GM12874 (cell line): ENCODE measurements around the gene LMF1.

Source experiments
- TF ChIP-seq, protein P1 (sequence below): IDR thresholded peaks from 2 replicates; pipeline ENCODE4 v1.5.1; 2011; ENCODE audit warnings: low read depth, mild to moderate bottlenecking, control low read depth, low read length, moderate library complexity; ENCODE audit not compliant: insufficient read depth

LMF1 gene

DNA sequence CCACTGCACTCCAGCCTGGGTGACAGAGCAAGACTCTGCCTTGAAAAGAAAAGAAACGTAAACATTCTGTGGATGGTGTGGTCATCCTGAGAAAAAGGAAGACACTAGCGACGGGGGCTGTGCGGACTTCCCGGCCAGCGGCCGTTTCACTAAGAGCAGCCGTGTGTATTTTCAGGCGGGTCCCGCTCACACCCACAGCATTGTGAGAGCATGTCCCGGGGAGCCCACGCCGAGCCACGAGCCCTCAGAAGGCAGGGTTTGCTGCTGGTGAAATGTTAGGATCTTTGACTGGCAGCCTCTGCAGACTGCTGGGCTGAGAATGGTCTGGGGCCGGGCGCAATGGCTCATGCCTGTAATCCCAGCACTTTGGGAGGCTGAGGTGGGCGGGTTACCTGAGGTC lies 40.3 kb downstream of the LMF1 start:
- TF ChIP-seq, protein P1, sequence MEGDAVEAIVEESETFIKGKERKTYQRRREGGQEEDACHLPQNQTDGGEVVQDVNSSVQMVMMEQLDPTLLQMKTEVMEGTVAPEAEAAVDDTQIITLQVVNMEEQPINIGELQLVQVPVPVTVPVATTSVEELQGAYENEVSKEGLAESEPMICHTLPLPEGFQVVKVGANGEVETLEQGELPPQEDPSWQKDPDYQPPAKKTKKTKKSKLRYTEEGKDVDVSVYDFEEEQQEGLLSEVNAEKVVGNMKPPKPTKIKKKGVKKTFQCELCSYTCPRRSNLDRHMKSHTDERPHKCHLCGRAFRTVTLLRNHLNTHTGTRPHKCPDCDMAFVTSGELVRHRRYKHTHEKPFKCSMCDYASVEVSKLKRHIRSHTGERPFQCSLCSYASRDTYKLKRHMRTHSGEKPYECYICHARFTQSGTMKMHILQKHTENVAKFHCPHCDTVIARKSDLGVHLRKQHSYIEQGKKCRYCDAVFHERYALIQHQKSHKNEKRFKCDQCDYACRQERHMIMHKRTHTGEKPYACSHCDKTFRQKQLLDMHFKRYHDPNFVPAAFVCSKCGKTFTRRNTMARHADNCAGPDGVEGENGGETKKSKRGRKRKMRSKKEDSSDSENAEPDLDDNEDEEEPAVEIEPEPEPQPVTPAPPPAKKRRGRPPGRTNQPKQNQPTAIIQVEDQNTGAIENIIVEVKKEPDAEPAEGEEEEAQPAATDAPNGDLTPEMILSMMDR: no peak

DNA sequence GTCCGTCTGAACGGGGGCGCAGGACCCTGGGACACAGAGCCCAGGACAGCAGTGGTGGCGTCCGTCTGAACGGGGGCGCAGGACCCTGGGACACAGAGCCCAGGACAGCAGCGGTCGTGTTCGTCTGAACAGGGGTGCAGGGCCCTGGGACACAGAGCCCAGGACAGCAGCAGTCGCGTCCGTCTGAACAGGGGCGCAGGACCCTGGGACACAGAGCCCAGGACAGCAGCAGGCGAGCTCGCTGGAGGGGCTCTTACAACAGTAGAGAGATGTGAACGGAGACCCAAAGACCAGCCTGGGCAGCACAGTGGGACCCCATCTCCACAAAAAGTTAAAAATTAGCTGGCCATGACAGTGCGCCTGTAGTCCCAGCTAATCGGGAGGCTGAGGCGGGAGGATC lies 40.7 kb downstream of the LMF1 start:
- TF ChIP-seq, protein P1: no peak

DNA sequence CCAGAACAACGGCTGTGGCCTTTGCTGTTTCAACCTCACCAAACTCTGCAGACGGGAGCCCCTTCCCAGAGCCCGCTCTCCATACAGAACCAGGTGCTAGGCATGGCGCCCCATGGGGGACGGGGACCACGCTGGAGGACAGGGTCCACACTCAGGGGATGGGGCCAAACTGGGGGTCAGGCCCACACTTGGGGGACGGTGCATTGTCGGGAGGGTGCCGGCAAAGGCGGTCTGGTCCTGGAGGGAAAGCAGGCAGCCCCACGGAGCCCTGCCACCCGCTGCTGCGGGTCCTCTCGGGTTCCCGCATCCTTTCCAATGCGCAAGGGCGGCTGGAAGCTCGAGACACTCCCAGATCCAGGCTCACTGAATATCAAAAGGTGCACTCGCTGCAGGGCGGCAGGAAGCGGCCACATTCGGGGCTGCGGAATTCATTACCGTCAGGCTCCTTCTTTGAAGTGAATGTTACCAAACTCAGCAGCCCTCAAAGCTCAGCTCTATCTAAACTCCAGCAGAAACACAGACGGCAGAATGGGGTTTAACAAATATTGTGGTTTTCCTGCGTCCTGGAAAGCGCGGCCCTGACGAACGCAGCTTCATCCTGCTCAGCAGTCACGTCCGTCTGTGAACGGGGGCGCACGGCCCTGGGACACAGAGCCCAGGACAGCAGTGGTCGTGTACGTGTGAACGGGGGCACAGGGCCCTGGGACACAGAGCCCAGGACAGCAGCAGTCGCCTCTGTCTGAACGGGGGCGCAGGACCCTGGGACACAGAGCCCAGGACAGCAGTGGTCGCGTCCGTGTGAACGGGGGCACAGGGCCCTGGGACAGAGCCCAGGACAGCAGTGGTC lies 41.3 kb downstream of the LMF1 start:
- TF ChIP-seq, protein P1: no peak

DNA sequence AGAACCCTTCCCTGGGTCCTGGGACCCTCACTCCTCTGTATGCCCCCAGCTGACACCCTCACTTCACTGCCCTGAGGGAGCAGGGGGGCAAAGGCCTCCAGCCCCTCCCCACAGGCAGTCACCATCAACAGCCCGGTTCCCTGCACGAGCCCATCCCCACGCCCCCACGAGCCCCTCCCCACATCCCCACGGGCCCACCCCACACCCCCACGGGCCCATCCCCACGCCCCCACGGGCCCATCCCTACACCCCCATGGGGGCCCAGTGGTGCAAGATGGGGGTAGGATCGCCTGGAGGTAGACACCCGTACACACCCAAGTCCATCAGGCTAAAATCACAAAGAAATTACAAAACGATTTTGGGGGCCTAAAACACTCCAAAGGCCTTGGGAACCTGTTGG lies 42.3 kb downstream of the LMF1 start:
- TF ChIP-seq, protein P1: no peak

DNA sequence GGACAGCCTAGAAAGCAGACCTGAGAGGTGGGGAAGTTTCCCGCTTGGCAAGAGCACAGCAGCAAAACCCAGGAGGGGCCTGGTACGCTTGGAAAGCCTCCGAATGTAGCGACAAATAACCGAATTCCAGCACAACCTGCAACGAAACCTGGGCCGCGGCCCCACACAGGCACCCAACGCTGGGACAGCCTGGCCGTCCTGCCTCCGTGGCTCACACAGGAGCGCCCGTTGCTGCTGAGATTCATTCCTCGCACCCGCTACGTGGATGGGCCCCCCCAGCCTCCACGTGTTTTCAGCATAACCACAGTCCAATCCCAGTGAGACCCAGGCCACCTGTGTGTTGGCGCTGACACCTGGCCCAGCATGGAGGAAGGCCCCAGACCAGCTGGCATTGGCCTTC lies 42.9 kb downstream of the LMF1 start:
- TF ChIP-seq, protein P1: no peak

DNA sequence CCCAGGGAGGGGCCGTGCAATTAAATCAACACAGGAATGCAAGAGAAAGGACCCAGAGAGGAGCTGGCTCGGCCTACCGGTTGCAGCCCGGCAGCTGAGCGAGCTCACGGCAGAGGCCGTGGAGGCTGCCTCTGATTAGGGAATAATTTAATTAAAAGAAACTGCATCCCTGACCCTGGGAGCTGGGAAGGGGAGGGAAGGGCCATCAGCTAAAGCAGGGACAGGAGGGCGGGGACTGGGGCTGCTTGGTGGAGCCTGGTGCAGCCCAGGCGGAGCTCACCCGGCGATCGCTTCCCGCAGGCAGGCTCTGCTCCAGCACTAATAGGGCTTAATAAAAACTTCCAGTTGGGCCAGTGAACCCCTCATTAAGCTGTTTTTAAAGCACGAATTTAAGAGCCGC lies 43.4 kb downstream of the LMF1 start:
- TF ChIP-seq, protein P1: no peak

DNA sequence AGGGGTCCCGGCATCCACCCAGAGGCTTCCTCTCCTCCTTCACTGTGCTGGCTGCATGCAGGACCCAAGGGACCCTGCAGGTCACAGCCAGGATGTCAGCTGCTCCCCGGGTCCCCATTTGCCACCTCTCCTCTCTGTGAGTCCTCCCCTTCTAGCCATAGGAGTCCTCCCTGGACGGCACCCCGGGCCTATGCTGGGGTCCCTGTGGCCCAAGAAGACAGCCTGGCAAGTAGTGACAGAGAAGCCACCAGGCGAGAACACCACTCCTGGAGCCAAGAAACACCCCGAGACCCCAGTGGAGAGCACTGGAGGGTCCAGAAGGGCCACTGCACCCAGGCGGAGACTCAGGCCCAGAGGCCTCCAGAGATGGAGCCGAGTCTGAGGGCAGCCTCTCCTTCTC lies 44.1 kb downstream of the LMF1 start:
- TF ChIP-seq, protein P1: no peak

DNA sequence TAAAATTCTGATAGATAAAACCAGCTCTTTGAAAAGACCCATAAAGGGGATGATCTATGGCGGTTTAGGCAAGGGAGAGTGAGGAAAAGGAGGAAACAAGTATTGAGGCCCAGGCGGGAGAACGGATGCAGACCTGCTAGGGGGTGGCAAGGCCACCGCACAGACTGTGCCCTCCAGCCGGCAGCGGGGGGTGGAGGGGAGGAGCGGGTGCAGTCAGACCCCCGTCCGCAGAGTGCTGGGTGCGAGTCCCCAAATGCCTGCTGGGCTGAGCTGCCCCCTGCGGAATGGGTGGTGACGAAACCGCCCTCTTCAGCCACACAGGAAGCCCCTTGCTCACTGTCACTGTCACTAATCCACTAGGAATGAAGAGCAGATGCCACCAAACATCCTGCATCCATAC lies 46.0 kb downstream of the LMF1 start:
- TF ChIP-seq, protein P1: no peak
